ENCODE measurements around the gene RPL19.
A peak's percentile ranks its signal among the peaks of the same experiment; 100 is the strongest.

The RPL19 gene

DNA sequence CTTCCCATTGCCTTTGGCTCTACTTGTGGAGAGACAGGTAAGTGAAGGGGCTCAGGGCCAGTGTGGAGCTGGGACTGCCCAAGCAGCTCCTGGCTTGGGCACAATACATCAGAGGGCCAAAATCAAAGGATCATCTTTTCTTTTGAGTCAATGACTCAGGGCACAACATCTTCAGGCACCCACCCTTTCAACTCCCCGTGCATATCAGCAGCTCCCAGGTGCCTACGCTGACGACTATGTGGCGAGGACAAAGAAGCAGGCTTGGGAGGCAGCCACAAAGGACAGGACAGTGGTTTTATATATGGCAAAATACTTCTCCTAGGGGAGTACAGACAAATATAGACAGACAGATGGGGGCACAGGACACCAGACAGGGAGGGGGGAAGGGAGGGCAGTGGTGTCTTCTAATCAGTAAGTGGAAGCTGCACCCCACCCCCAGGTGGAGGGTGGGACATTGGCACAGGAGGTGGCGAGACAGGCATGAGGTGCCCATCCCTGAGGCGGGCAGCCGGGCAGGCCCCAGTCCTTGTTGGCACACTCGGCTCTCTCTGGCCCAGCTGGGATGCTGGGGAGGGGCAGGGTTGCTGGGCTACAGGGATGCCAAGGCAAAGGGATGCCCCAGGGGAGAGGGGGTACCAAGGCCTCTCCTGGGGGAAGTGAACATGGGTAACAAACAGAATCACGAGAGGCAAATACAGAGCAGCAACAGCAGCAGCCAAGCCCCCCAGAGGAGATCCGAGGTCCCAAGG lies 26.4 kb upstream of the RPL19 start:
- DNase-seq = no peak

DNA sequence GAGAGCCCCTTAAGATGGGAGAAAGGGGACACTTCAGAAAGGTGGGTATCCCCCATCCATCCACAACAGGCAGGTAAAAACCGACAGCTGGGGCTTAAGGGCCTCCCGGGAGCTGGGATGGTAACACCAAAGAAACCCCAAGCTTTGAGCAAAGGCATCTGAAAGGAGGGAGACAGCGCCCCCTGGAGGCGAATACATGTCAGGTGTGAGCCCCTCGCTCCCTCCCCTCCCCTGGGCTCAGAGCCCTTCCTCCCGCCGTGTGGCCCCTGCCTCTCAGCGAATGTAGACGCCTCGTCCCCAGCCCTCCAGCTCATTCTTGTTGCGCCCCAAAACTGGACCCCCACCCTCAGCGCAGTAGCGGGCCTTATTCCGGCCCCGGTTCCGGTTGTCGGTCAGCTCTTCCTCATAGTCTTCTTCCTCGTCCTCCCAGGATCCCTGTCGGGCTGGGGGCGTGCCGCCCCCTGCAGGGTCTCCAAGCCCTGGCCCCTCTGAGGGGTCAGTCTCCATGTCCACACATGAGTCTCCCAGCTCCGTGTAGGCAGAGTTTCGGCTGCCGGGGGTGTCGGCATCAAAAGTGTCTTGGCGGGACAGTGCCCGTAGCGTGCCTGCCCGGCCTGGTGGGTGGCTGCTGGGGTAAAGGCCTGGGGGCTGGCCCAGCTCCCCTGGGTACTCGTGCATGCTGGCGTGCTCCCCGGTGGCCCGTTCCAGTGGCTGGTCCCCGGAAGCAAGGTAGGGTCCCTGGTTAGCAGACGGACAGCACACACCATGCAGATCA lies 25.0 kb upstream of the RPL19 start:
- peak; percentile 87 for DNase-seq

DNA sequence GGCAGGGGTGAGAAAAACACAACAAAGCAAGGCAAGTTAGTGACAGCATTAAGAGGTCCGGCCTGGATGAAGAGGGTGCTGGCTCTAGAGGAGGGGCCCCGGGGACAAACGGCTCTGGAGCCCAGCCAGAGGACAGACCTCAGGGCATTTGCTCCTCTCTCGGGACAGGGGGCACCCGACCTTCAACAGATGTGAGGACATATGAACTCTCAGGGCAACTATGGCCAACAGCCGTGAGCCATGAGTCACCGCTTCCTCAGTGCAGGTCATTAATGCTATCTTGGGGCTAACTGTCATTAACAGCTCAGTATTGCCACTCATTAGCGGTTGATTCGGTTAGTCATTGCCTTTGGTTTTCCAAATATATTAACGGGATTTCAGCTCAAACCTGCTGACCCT lies 24.4 kb upstream of the RPL19 start:
- DNase-seq = no peak

DNA sequence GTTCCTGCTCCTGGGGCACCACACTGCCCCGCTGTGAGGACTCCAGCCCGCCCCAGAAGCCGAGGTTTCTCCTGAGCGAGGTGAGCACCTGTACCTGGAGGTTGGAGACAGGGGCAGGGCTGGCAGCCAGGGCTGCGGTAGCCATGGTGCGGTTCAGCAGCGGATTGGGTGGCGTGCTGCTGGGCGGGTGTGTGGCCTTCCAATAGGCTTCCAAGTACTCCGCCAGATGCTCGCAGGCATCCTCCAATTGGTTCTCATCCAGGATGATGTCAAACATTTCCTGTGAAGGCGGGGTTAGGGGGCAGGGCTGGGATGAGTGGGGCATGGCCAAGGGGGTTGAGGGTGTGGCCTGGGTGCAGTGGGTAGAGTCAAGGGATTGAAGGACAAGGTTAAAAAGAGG lies 22.8 kb upstream of the RPL19 start:
- DNase-seq = no peak

DNA sequence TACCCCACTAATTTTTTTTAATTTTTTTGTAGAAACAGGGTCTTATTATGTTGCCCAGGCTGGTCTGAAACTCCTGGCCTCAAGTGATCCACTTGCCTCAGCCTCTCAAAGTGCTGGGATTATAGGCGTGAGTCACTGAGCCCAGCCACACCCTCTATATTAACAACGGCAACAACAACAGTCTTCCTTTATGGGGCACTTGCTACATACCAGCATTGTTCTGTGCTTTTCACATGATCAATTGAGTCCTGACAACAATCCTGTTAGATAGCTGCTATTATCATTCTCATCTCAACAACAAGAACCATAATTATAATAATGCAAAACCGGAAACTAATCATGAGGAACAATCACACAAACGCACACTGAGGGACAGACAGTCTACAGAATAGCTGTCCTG lies 21.5 kb upstream of the RPL19 start:
- DNase-seq = no peak

DNA sequence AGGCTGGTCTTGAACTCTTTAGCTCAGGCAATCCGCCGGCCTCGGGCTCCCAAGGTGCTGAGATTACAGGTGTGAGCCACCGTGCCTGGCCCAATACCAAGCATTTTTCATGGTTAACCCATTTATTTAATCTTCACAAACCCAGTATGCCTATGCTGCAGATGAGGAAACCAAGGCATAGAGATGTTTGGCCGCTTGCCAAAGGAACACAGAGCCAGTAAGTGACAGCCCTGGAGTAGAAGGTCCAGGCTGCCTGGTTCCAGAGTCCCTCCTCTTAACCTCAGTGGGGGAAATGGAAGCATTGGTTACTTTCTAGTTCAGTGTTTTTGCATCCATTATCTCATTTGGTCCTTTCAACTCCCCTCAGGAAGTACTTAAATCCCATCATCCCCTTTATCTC lies 18.8 kb upstream of the RPL19 start:
- no peak for DNase-seq

DNA sequence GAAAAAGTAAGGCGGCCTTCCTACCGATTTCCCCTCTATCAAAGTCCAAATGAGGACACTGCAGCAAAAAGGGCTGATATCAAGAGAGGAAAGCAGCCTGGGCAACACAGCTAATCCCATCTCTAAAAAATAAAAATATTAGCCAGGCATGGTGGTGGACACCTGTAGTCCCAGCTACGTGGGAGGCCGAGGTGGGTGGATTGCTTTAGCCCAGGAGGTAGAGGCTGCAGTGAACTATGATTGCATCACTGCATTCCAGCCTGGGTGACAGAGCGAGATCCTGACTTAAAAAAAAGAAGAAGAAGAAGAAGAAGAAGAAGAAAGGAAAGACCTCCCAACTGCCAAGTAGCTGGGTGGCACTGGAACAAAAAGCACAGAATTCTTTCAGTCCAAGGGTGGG lies 17.0 kb upstream of the RPL19 start:
- no peak for DNase-seq

DNA sequence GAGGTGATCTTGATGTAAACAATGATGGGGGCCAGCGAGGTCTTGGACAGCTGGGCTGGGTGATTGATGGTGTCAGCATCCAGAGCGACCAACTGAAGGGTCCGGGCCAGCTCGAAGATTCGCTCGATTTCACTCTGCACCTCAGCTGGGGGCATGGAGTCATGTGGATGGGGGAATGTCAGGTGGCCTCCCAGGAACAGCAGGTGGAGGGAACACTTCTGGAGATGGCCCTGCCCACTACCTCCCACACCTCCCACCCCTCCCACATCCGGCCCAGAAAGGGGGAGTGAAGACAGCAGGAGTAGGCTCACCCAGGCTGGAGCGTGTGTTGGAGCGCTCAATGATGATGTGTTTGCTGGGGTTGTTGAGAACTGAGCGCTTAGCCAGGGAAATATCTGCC lies 16.4 kb upstream of the RPL19 start:
- no peak for DNase-seq

DNA sequence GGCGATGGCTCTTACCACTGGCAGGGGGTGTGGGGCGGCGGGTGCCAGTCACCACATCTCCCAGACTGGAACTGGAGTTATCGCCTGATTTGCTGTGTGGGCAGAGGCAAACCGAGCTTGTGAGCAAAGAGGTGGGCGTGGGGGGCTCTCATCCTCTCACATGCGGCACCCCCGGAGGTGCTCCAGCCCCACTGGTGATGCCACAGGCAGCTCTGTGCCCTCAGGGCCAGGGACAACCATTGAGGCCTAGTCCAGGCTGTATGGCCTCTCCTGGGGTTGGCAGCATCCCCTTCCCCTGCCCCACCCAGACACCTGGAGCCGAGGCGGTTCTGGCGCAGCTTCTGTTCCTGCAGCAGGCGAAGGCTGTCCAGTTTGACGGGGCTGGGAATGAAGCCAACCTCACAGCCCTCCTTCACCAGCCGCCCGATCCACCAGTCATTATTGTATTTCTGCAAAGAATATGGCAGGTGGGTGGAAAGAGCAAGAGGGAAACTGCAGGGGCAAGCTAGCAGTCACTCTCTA lies 13.5 kb upstream of the RPL19 start:
- no peak for DNase-seq

DNA sequence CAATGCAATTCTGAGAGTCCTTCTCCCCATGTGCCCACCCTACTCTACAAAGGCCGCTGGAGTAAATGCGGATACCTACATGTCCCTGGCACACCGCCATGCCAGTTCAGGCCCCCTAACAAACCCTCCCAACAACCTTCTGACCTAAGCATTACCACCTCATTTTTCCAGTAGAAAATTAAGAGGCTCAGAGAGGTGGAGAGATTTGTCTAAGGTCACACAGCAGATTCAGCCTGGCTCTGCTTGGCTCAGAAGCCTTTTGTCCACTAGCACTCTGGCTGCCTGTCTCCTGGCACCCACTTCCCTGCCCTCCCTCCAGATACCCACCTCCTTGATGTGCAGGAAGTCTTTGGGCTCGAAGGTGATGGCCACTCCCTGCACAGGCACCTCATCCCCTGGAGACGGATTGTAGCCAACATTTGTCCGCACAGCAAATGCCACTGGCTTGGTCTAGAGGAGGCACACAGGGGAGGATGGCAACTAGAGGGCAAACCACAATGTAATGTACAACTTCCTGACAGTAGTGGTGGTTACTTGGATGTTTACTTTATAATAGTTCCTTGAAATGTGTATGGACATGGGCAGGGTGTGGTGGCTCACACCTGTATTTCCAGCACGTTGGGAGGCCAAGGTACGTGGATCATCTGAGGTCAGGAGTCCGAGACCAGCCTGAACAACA lies 12.8 kb upstream of the RPL19 start:
- DNase-seq = no peak

DNA sequence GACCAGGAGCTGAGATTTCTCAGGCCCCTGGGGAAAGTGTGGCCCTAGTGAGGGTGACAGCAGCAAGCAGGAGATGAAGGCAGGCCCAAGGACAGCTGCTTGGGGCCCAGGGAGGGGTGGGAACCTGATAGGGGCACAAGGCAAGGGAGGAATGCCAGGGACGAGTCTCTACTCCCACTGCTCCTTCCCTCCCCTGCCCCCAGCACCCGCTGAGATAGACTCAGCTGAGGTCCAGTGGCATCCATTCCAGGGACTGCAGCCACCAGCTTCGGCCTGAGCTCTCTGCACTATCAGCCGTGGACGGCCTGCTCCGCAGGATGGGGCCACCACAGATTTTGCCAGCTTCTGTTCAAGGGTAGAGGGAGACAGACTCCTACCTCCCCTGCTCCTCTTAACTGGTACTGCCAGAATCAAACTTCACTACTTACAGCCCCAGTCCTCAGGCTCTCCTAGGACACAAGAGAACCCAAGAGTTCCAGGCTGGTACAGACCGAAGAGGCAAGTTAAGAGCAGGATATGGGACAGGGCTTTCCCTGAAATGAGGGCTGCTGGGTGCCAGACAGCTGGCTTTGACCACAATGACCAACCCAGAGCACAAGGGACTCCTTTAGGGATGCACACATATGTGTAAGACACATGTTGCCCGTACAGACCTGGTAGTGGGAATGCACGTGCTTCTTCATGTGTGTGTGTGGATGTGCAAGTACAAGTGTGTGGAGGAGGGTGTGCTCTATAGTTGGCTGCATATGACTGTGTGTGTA lies 8.2 kb upstream of the RPL19 start:
- DNase-seq = no peak

DNA sequence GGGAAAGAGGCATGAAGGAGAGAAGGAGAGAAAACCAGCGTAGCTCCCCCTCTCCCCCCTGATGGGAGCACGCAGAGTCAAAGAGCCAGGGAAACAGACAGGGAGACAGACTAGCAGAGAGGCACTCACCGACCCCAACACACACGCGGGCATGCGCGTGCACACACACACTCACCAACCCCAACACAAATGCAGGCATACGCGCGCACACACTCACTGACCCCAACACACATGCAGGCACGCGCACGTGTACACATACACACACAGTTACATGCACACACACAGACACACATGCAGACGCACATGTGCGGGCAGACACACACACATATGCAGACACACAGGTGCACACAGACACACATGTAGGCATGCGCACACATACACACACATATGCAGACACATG lies 7.2 kb upstream of the RPL19 start:
- no peak for DNase-seq

DNA sequence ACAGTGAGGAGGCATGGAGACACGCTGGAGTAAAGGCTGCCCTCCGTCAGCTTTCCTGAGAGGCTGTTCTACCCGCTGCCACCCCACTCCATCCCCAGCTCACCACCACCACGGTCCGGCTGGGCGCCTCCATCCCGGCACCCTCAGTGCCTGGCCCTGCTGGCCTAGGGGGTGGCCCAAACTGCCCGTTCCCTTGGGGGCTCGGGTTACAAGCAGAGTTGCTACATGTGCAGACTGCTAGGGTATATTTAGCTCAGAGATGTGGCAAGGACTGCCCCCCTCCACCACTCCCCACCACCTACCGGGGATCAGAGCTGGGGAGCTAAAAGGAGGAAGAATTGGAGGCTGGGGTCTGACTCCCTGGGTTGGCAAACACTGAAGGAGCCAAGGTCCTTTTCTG lies 6.7 kb upstream of the RPL19 start:
- DNase-seq = no peak

DNA sequence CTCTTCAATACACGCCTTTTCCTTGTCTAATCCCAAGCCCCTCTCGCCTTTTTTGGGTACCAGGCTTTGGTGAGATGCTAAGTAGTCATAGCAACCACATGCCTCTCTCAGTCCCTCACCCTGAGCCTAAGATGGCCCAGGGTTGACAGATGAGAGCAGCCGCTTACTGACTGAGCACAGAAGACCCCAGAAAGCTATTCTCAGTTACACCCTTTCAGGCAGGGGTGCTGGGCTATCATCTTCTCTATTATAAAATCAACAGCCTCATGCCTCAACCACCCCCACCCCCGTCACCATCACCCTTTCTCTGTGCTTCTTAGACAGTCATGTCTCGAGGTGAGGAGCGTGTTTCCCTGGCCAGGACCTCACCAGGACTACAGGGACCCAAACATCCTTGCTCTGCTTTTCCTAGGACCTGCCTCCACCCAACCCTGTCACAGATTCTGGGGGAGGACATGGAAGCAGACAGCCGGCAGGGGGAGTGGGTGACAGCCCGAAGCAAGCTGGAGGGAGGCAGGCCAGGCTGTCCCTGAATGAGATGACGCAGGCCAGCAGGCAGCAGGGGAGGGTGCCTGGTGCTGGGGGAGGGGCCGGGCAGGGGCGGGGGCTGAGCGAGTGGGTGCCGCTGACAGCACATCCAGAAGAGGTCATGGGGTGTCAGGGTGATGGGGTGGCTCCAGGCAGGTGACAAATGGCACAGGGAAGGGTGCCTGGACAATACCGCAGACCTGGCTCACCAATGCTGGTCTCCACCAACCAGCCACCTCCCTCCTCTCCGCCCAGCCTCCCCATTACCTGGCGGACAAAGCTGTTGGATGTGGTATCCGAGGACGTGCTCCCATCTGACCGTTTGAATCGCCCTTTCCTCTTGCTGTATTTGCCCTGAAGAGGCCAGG lies 5.7 kb upstream of the RPL19 start:
- DNase-seq = no peak

DNA sequence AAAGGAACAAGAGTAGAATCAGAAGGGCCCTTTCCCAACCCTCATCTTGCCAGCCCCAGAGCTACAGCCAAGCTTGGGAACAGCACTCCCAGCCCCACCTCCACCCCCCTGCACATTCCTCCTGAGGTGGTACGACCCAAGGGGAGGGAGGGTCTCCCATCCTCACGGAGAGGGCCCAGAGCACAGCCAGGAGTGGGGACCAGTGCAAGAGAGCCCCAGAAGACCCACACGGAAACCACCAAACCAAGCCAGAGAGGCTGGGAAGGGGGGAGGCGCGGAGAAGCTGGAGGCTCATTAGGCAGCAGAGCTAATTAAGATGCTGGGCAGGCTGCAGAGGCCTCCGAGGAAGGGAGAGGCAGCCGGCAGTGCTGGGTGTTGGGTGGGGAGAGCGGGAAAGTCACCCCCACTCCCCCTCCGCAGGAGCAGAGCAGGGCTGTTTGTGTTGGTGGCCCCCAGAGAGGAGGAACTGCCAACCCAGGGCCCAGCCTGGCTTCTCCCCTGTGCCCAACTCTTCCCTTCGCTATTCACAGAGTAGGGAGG lies 5.0 kb upstream of the RPL19 start:
- DNase-seq = no peak

DNA sequence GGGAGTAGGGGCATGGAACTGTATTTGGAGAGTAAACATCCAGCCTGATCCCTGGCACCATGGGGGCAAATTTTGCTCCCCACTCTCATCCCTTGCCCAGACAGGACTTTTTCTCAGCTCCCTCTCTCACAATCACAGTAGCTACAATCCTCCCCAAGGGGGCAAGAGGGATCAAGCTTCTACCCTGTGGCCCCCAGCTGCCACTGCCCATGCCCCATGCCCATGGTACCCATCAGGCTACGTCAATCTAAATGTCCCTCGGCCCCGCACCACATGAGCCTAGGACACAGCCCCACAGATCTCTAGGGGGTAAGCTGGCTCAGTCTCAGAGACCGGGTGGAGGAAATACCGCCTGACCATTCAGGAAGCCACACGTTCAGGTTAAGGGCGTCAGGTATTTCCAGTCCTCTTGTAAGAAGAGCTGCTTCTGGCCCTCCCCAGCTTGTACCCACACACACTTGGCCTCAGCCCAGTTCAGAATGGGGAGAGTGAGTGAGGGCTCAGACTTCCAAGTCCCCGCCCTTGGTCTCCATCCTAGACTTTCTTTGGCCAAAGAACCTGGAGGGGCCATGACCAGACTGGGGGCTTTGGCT lies 4.4 kb upstream of the RPL19 start:
- DNase-seq = no peak

DNA sequence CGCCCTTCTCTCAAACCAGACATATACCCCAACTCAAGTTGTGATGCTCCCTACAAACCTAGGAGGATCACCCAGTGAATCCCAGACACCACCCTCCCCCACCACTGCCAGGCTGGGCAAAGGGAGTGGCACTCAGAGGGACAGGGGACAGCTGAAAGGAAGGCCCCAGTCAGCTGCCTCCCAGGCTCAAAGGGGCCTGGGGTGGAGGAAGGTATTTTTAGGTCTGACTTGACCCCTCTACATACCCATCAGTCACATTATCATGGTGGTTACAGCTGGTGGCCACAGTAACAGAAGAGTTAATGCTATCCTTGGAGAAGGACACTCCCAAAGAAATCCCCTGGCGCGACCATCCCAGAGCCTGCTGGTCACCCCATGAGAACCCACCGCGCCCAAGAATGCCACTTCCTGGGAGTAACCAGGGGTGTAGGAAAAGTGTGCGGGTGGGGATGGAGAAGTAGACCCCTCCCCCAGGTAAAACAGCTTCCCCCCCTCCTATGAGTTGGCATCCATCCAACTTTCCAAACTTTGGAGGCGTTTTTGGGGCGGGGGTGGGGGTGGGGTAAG lies 3.8 kb upstream of the RPL19 start:
- DNase-seq = no peak

DNA sequence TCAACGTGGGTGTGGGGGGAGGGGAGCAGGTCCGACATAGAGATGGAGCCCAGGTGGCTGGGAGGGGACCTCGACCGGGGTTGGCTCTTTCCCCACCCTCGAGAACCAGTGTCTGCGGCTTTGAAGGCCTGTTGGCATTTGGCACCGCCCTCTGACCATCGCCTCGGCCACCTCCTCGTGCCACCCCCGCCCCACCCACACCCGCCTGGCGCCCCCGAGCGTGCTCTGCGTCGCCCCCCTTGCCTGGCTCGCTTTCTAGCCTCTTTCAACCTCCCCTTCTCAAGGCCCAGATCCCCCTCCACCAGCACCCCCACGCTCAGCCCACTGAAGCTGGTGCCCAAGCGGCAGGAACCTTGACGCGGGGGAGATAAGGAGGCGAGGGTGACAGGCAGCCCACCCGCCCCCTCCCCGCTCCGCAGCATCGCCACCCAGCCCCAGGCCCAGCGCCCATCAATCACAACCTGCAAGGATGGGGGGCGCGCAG lies 3.2 kb upstream of the RPL19 start:
- no peak for DNase-seq

DNA sequence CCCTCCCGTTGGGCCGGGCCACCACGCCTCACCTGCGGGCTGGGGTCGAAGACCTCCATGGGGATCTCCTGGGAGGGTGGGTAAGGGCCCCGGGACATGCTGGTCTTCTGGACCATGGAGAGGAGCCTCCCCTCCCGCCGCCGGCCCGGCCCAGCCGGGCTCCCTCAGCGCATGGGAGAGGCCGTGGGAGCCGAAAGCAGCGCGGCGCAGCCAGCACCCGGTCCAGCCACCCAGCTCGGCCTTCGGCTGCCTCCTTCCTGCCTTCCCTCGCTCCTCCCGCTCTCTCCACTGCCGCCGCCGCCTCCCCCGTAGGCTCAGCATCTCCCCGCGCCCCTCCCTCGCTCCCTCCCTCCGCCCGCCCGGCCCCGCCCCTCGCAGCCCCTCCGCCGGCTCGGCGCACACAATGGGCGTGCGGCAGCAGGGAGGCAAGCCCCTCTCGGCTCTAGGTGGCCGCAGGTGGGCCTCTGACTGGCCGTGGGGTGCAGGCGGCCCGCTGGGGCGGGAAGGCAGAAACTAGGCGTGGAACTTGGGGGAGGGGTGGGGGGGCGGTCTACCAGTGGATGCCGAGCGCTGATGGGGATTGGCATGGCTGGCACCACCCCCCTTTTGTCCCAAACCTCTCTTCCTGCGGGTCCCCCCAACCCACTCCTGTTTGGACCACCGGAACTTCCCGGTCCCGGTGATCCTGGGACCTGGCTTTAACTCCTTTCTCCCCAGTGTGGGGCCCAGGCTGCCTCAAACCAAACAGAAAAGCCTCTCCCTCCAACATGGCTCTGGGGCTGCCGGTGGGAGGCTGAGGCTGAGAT lies 2.5 kb upstream of the RPL19 start, which contains the start of gene CACNB1:
Gene CACNB1, minus strand, starts transcription at position 290 of the 806 bp plus-strand sequence. Its CDS starts 174 bp downstream, at position 116.
- DNase-seq = peak; percentile 81

DNA sequence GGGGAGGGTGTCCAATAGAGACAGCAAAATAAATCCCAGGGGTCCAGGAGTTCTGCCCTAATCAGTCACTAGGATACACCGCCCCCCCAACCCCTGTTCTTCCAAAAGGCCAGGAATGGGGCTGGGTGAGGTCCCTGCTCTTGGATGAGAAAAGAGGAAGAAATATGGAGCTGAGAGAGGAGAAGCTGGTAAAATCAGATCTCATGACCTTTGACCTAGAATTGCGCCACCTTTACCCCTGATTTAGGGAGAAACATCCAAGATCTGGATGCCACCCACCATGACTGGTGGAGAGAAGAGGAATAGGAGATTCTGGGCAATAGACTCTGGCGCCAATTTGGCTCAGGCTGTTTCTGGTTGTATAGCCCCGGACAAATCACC lies 1.9 kb upstream of the RPL19 start:
- no peak for DNase-seq
